BLaER1 treated with 17β-estradiol and CSF1 and Interleukin-3, amounts not matched to agents 10 nM and 100 nM (cell line): ENCODE results near the gene KCNH2.
A peak's percentile ranks its signal among the peaks of the same experiment; 100 is the strongest.

Experiments
- H3K27ac ChIP-seq, 11 experiments: shearing (Covaris generic); formaldehyde crosslinking; 2 replicates each; pipeline ENCODE4 v1.8.1; 2022
- H3K27me3 ChIP-seq, 11 experiments: shearing (Covaris generic); formaldehyde crosslinking; 2 replicates each; pipeline ENCODE4 v1.8.1; 2022
- H3K36me3 ChIP-seq, 11 experiments: shearing (Covaris generic); formaldehyde crosslinking; 2 replicates each; pipeline ENCODE4 v1.8.1; 2022
- H3K4me1 ChIP-seq, 10 experiments: shearing (Covaris generic); formaldehyde crosslinking; 2 replicates each; pipeline ENCODE4 v1.8.1; 2022
- H3K4me2 ChIP-seq, 11 experiments: shearing (Covaris generic); formaldehyde crosslinking; 2 replicates each; pipeline ENCODE4 v1.8.1; 2022
- H3K4me3 ChIP-seq, 10 experiments: shearing (Covaris generic); formaldehyde crosslinking; 2 replicates each; pipeline ENCODE4 v1.8.1; 2022
- H3K9ac ChIP-seq, 11 experiments: shearing (Covaris generic); formaldehyde crosslinking; 2 replicates each; pipeline ENCODE4 v1.8.1; 2022
- H3K9me3 ChIP-seq, 11 experiments: shearing (Covaris generic); formaldehyde crosslinking; replicated peaks in 1 of 11; 2 replicates each; pipeline ENCODE4 v1.8.1; 2022
- H4K20me1 ChIP-seq, 11 experiments: shearing (Covaris generic); formaldehyde crosslinking; 2 replicates each; pipeline ENCODE4 v1.8.1; 2022
- Cebpa-rat ChIP-seq, 11 experiments: shearing (Covaris generic); IDR thresholded peaks; 2 replicates each; pipeline ENCODE4 v1.8.1; 2022

Gene KCNH2

DNA sequence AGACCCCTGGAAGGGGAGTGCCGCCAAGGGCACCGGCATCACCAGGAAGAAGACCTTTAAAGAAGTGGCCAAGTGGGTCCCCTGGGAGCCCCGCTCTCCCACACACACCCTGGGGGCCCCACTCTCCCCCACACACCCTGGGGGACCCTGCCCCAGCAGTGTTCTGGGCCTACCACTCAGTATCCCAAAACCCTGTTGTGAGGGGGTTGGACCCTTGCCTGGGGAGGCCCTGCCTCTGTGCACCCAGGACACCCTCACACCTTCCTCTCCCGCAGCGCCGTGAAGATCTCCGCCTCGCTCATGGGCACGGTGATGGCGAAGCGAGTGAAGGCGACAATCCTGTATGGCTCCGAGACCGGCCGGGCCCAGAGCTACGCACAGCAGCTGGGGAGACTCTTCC is 23.4 kb upstream of the KCNH2 start:
- no peaks in the 10 kb centered on the region for H4K20me1 ChIP-seq

DNA sequence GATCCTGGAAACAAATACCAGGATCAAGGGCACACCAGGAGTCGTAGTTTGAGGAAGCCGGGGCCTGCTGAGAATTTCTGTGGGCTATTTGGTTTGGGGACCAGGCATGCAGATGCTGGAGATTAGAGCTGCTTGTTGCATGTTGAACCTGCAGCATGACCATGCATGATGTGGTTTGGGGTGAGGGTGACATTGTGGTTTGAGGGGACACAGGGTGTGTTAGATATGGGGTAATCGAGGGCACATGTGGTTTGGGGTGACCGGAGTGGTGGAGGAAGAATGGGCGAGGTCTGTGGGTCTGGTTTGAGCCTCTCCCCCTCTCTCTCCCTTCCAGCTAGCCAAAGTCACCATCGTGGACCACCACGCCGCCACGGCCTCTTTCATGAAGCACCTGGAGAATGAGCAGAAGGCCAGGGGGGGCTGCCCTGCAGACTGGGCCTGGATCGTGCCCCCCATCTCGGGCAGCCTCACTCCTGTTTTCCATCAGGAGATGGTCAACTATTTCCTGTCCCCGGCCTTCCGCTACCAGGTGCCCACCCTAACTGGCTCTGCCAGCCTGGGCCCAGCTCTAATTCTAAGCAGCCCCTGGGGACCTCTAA is 22.9 kb upstream of the KCNH2 start:
- Histone ChIP-seq H3K27me3 (no peaks in the 10 kb centered on the region), H3K4me3 (no peak overlapping the region), H3K36me3 (peaks cover 0 to 36% (median 9%) of the 10 kb centered on the region in 11 experiments; a peak in 5 of 22 replicates), H4K20me1 (no peaks in the 10 kb centered on the region), H3K9ac (no peak overlapping the region), H3K9me3 (no peaks in the 10 kb centered on the region), H3K4me2 (peak overlapping the region in 1 of 11 experiments; percentile 15; a peak in 1 of 22 replicates), H3K4me1 (peaks cover 17 to 53% (median 42%) of the 10 kb centered on the region in 10 experiments), H3K27ac (no peak overlapping the region)
- no peak for TF ChIP-seq Cebpa-rat (IDR thresholded peaks at IDR 0.05)

More for the DNA sequence above, 23.4 kb upstream of the KCNH2 start:
- Histone ChIP-seq H3K9me3 (no peaks in the 10 kb centered on the region), H3K27me3 (no peaks in the 10 kb centered on the region), H3K9ac (no peak overlapping the region), H3K27ac (no peak overlapping the region), H3K4me2 (0 out of 22 replicates have a peak overlapping the region, but pooled peaks of 1 of the 11 experiments have one; percentile 15), H3K4me3 (no peak overlapping the region), H3K36me3 (peaks cover 0 to 36% (median 9%) of the 10 kb centered on the region in 11 experiments; a peak in 5 of 22 replicates), H3K4me1 (peaks cover 22 to 58% (median 47%) of the 10 kb centered on the region in 10 experiments)
- no peak for TF ChIP-seq Cebpa-rat (IDR thresholded peaks at IDR 0.05)

GRCh38 chr7:150999497-151000230 is 21.5 kb upstream of the KCNH2 start:
- Histone ChIP-seq H3K4me1 (peaks cover 23 to 47% (median 35%) of the 10 kb centered on the region in 10 experiments), H3K27ac (no peak overlapping the region), H3K36me3 (peaks cover 0 to 36% (median 9%) of the 10 kb centered on the region in 11 experiments; a peak in 5 of 22 replicates), H3K27me3 (no peaks in the 10 kb centered on the region), H3K9ac (no peak overlapping the region), H3K9me3 (no peaks in the 10 kb centered on the region), H3K4me2 (no peak overlapping the region), H4K20me1 (no peaks in the 10 kb centered on the region), H3K4me3 (no peak overlapping the region)
- TF ChIP-seq Cebpa-rat (IDR thresholded peaks at IDR 0.05) = no peak

DNA sequence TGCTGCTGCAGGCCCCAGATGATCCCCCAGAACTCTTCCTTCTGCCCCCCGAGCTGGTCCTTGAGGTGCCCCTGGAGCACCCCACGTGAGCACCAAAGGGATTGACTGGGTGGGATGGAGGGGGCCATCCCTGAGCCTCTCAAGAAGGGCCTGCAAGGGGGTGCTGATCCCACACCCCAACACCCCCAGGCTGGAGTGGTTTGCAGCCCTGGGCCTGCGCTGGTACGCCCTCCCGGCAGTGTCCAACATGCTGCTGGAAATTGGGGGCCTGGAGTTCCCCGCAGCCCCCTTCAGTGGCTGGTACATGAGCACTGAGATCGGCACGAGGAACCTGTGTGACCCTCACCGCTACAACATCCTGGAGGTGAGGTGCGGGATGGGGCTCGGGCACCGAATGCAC is 20.9 kb upstream of the KCNH2 start:
- Histone ChIP-seq H3K36me3 (peaks cover 0 to 36% (median 9%) of the 10 kb centered on the region in 11 experiments; a peak in 5 of 22 replicates), H3K4me1 (peaks cover 29 to 53% (median 41%) of the 10 kb centered on the region in 10 experiments), H3K9me3 (no peaks in the 10 kb centered on the region), H3K27me3 (no peaks in the 10 kb centered on the region), H4K20me1 (no peaks in the 10 kb centered on the region), H3K9ac (no peak overlapping the region), H3K27ac (no peak overlapping the region), H3K4me3 (no peak overlapping the region), H3K4me2 (no peak overlapping the region)
- TF ChIP-seq Cebpa-rat (IDR thresholded peaks at IDR 0.05) = no peak

GRCh38 chr7:150998341-150998740 is 20.2 kb upstream of the KCNH2 start:
- Histone ChIP-seq H3K9me3 (no peaks in the 10 kb centered on the region), H4K20me1 (no peaks in the 10 kb centered on the region)

DNA sequence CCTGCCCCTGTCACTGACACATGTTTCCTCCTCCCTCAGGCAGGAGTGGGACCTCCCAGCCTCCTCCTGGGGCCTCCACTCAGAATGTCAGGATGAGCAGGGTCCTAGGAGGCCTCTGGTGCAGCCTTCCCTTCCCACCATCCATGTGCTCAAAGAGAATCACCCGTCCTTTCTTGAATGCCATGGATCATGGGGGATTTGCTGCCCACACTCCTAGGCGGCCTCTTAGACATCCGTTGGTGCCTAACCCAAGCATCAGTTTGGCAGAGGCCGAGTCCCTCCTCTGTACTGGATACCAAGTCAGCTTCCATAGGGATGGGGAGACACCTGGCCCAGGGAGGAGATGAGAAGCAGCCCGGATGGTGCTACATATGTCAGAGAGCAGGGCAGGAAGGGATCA is 19.7 kb upstream of the KCNH2 start:
- H4K20me1 ChIP-seq = no peaks in the 10 kb centered on the region
- peaks cover 40 to 65% (median 52%) of the 10 kb centered on the region in 10 experiments for H3K4me1 ChIP-seq
- no peak overlapping the region for H3K4me3 ChIP-seq
- H3K27me3 ChIP-seq = no peaks in the 10 kb centered on the region
- no peak for TF ChIP-seq Cebpa-rat (IDR thresholded peaks at IDR 0.05)
- H3K9me3 ChIP-seq = no peaks in the 10 kb centered on the region
- peak overlapping the region in 1 of 11 experiments; percentile 64; a peak in 2 of 22 replicates for H3K27ac ChIP-seq
- H3K36me3 ChIP-seq = peaks cover 0 to 35% (median 9%) of the 10 kb centered on the region in 11 experiments; a peak in 5 of 22 replicates
- peak overlapping the region; percentile 74 to 95 (median 87) for H3K4me2 ChIP-seq
- H3K9ac ChIP-seq = peak overlapping the region in 1 of 11 experiments; percentile 73; a peak in 1 of 22 replicates

More at GRCh38 chr7:150998341-150998740, 20.2 kb upstream of the KCNH2 start:
- Histone ChIP-seq H3K9ac (no peak overlapping the region), H3K4me3 (no peak overlapping the region), H3K27me3 (no peaks in the 10 kb centered on the region), H3K4me2 (peak overlapping the region in 9 of 11 experiments; percentile 12 to 95 (median 85); a peak in 12 of 22 replicates), H3K36me3 (peaks cover 0 to 36% (median 9%) of the 10 kb centered on the region in 11 experiments; a peak in 5 of 22 replicates), H3K4me1 (peaks cover 36 to 60% (median 48%) of the 10 kb centered on the region in 10 experiments), H3K27ac (no peak overlapping the region)
- no peak for TF ChIP-seq Cebpa-rat (IDR thresholded peaks at IDR 0.05)

DNA sequence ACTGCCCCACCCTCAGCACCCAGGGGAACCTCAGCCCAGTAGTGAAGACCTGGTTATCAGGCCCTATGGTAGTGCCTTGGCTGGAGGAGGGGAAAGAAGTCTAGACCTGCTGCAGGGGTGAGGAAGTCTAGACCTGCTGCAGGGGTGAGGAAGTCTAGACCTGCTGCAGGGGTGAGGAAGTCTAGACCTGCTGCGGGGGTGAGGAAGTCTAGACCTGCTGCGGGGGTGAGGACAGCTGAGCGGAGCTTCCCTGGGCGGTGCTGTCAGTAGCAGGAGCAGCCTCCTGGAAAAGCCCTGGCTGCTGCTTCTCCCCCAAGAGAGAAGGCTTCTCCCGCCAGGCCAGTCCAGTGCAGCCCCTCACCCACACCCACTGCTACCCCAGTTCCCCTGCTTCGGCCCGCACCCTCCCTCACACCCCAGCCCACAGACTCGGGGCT is 19.0 kb upstream of the KCNH2 start:
- Histone ChIP-seq H3K9me3 (no peaks in the 10 kb centered on the region; a peak in 1 of 22 replicates), H4K20me1 (no peaks in the 10 kb centered on the region), H3K4me3 (peak overlapping the region in 9 of 10 experiments; percentile 14 to 64 (median 50); a peak in 15 of 20 replicates), H3K4me2 (peak overlapping the region; percentile 74 to 95 (median 87)), H3K4me1 (peaks cover 40 to 68% (median 54%) of the 10 kb centered on the region in 10 experiments), H3K27ac (peak overlapping the region in 10 of 11 experiments; percentile 41 to 73 (median 65); a peak in 16 of 22 replicates), H3K27me3 (no peaks in the 10 kb centered on the region), H3K36me3 (peaks cover 0 to 28% (median 9%) of the 10 kb centered on the region in 11 experiments; a peak in 5 of 22 replicates), H3K9ac (peak overlapping the region; percentile 35 to 73 (median 61); a peak in 15 of 22 replicates)
- no peak for TF ChIP-seq Cebpa-rat (IDR thresholded peaks at IDR 0.05)

DNA sequence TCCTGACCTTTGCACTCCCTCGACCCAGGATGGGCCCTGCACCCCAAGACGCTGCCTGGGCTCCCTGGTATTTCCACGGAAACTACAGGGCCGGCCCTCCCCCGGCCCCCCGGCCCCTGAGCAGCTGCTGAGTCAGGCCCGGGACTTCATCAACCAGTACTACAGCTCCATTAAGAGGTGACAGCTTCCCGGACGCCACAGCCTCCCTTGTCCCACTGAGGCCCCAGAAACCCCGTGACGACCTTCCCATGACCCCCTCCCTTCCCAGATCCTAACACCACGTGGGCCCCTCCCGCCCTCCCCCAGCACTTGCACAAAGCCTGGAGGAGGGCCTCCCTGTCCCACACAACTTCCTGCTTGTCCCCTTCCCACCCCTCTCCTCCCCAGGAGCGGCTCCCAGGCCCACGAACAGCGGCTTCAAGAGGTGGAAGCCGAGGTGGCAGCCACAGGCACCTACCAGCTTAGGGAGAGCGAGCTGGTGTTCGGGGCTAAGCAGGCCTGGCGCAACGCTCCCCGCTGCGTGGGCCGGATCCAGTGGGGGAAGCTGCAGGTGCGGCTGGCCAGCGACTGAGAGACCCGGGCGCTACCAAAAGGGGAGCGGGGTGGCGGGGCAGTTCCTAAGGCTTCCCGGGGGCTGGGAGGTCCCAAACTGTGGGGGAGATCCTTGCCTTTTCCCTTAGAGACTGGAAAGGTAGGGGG is 18.4 kb upstream of the KCNH2 start:
- Histone ChIP-seq H3K9me3 (peaks cover under 1 to 4% (median 3%) of the 10 kb centered on the region in 11 experiments; a peak in 20 of 22 replicates), H3K4me1 (peaks cover 40 to 63% (median 50%) of the 10 kb centered on the region in 10 experiments), H3K9ac (peak overlapping the region; percentile 35 to 73 (median 61); a peak in 16 of 22 replicates), H4K20me1 (no peaks in the 10 kb centered on the region), H3K27ac (peak overlapping the region in 10 of 11 experiments; percentile 41 to 73 (median 65); a peak in 17 of 22 replicates), H3K27me3 (no peaks in the 10 kb centered on the region), H3K4me3 (peak overlapping the region in 9 of 10 experiments; percentile 14 to 64 (median 50); a peak in 16 of 20 replicates), H3K36me3 (peaks cover 0 to 22% (median 4%) of the 10 kb centered on the region in 11 experiments; a peak in 5 of 22 replicates), H3K4me2 (peak overlapping the region; percentile 74 to 95 (median 87))
- TF ChIP-seq Cebpa-rat (IDR thresholded peaks at IDR 0.05) = no peak
